HepG2 (cell line): ENCODE results near the gene SOCS1. TPM values are rescaled to one million over a fixed set of nuclear protein-coding genes. Genes with fewer than 3 reads are reported as not detected.

Experiments
- CHCHD3 ChIP-seq: sonication (generic); formaldehyde crosslinking; IDR thresholded peaks from 2 replicates; pipeline ENCODE4 v1.8.0; 2022; ENCODE audit warnings: mild to moderate bottlenecking, missing genetic modification reagents, moderate library complexity
- IKZF4 ChIP-seq: sonication (generic); formaldehyde crosslinking; IDR thresholded peaks from 2 replicates; pipeline ENCODE4 v1.5.1; 2020; ENCODE audit warnings: borderline replicate concordance, mild to moderate bottlenecking, low read depth, missing genetic modification reagents; ENCODE audit errors: not compliant biosample characterization
- MLLT10 ChIP-seq: sonication (generic); formaldehyde crosslinking; IDR thresholded peaks from 2 replicates; pipeline ENCODE4 v1.4.0; 2020; ENCODE audit warnings: missing genetic modification reagents
- MZF1 ChIP-seq: sonication (generic); formaldehyde crosslinking; IDR thresholded peaks from 2 replicates; pipeline ENCODE4 v1.8.1; 2023; ENCODE audit warnings: mild to moderate bottlenecking, missing genetic modification reagents, borderline replicate concordance
- NFIB ChIP-seq: sonication (generic); formaldehyde crosslinking; IDR thresholded peaks from 2 replicates; pipeline ENCODE4 v1.9.0; 2021; ENCODE audit warnings: missing genetic modification reagents, mild to moderate bottlenecking, borderline replicate concordance
- TGIF2 ChIP-seq: IDR thresholded peaks from 2 replicates; pipeline ENCODE4 v1.6.1; 2016; ENCODE audit warnings: control low read depth, missing compliant biosample characterization
- ZBTB20 ChIP-seq: sonication (generic); formaldehyde crosslinking; IDR thresholded peaks from 2 replicates; pipeline ENCODE4 v1.8.1; 2023; ENCODE audit warnings: missing genetic modification reagents, low read depth, mild to moderate bottlenecking, borderline replicate concordance
- ZKSCAN5 ChIP-seq: sonication (generic); formaldehyde crosslinking; IDR thresholded peaks from 2 replicates; pipeline ENCODE4 v1.5.1; 2020; ENCODE audit warnings: mild to moderate bottlenecking, missing genetic modification reagents
- ZNF235 ChIP-seq: sonication (generic); formaldehyde crosslinking; IDR thresholded peaks from 2 replicates; pipeline ENCODE4 v1.8.1; 2023; ENCODE audit warnings: mild to moderate bottlenecking, missing genetic modification reagents, borderline replicate concordance
- ZNF432 ChIP-seq: sonication (generic); formaldehyde crosslinking; IDR thresholded peaks from 2 replicates; pipeline ENCODE4 v1.5.0; 2020; ENCODE audit warnings: missing genetic modification reagents, mild to moderate bottlenecking, borderline replicate concordance
- ZNF556 ChIP-seq: sonication (generic); formaldehyde crosslinking; IDR thresholded peaks from 2 replicates; pipeline ENCODE4 v1.4.0; 2020; ENCODE audit warnings: mild to moderate bottlenecking, missing genetic modification reagents, borderline replicate concordance
- ZNF724P ChIP-seq: sonication (generic); formaldehyde crosslinking; IDR thresholded peaks from 2 replicates; pipeline ENCODE4 v1.8.0; 2022; ENCODE audit warnings: missing genetic modification reagents, borderline replicate concordance
- ZNF747 ChIP-seq: sonication (generic); formaldehyde crosslinking; IDR thresholded peaks from 2 replicates; pipeline ENCODE4 v1.8.1; 2023; ENCODE audit warnings: missing genetic modification reagents, mild to moderate bottlenecking, borderline replicate concordance
- ZNF839 ChIP-seq: sonication (generic); formaldehyde crosslinking; IDR thresholded peaks from 2 replicates; pipeline ENCODE4 v1.4.0; 2020; ENCODE audit warnings: missing genetic modification reagents, mild to moderate bottlenecking, borderline replicate concordance
- ZNF883 ChIP-seq: sonication (generic); formaldehyde crosslinking; IDR thresholded peaks from 2 replicates; pipeline ENCODE4 v1.5.1; 2020; ENCODE audit warnings: mild to moderate bottlenecking, missing genetic modification reagents; ENCODE audit errors: not compliant biosample characterization
- polyA plus RNA-seq, 8 experiments: library from polyadenylated mRNA; depleted of rRNA in 3 of 8; stranded (reverse) in 7 of 8; unstranded in 1 of 8; fragments of >200 nt; fragmentation: Illumina TruSeq in 4 of 8; extraction: Trizol in 4 of 8; gene quantifications; 2 replicates each; pipeline versions ENCODE4 v1.2.1 to v1.2.3, GENCODE V29; 2011 to 2016; ENCODE audit warnings: low read depth in 4 of 8, missing spikeins in 1 of 8, mixed read lengths in 1 of 8; ENCODE audit not compliant: insufficient read depth in 1 of 8
- total RNA-seq, 5 experiments: library from RNA; depleted of rRNA; stranded (reverse); fragments of >200 nt; fragmentation: Illumina TruSeq; extraction: Trizol; gene quantifications; 2 replicates each; pipeline ENCODE4 v1.2.3, GENCODE V29; 2016; ENCODE audit warnings: low read depth in 1 of 5
- TF ChIP-seq, protein P1 (sequence below): sonication (generic); formaldehyde crosslinking; IDR thresholded peaks from 2 replicates; pipeline ENCODE4 v1.5.1; 2020; ENCODE audit warnings: mild to moderate bottlenecking, missing genetic modification reagents, moderate library complexity
- TF ChIP-seq, protein P2 (sequence below): sonication (generic); formaldehyde crosslinking; IDR thresholded peaks from 2 replicates; pipeline ENCODE4 v1.4.0; 2020; ENCODE audit warnings: mild to moderate bottlenecking, missing genetic modification reagents

The SOCS1 gene
- total and polyA plus RNA-seq, 2 of the 13 experiments (the other 11 are each of a cell fraction or from before 2014, with no cell fraction given) = 5.3 to 6.3 TPM

DNA sequence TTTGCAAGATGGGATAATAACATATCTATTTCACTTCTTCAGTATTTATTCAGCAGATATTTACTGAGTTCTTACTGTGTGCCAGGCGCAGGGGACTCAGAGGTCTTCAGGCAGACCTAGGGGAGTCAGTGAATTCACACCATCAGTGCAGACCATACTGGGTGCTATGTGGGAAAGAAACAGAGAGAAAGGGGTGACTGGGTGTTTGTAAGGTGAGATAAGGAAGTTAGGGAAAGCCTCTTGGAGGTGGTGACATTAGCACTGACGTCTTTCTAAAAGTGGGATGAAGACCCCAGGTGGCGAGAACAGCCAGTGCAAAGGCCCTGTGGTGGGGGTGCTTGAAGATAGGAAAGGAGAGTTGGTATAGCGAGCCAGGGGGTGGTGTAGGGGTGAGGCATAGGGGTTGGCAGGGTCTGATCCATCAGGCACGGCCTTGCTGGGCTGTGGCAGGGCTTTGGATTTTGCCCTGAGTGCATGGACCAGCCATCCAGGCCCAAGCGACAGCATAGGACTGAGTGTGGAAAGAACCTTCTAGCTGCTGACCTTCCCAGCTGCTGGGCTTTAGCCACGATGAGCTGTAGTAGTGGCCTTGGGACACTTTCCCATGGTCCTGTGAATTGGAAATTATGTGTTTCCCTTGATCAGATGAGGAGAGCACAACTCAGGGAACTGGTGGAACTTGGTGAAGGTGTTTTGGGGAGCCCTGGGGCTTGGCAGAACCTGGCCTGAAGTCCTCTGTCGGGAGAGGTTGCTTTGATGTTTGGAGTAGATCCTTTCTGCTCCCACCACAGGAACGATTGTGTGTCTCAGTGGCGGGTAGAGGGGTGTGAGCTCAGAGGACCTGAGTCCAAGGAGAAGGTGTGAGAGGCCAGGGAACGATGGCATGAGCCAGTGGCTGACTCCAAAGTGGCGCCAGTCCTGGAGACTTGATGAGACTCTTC, 3.9 kb upstream of the SOCS1 start (continued):
- no peak for TF ChIP-seq CHCHD3 (CRISPR knock-in tag)
- TF ChIP-seq IKZF4 = no peak
- TF ChIP-seq ZNF839 (CRISPR knock-in tag) = no peak
- TF ChIP-seq, protein P1, sequence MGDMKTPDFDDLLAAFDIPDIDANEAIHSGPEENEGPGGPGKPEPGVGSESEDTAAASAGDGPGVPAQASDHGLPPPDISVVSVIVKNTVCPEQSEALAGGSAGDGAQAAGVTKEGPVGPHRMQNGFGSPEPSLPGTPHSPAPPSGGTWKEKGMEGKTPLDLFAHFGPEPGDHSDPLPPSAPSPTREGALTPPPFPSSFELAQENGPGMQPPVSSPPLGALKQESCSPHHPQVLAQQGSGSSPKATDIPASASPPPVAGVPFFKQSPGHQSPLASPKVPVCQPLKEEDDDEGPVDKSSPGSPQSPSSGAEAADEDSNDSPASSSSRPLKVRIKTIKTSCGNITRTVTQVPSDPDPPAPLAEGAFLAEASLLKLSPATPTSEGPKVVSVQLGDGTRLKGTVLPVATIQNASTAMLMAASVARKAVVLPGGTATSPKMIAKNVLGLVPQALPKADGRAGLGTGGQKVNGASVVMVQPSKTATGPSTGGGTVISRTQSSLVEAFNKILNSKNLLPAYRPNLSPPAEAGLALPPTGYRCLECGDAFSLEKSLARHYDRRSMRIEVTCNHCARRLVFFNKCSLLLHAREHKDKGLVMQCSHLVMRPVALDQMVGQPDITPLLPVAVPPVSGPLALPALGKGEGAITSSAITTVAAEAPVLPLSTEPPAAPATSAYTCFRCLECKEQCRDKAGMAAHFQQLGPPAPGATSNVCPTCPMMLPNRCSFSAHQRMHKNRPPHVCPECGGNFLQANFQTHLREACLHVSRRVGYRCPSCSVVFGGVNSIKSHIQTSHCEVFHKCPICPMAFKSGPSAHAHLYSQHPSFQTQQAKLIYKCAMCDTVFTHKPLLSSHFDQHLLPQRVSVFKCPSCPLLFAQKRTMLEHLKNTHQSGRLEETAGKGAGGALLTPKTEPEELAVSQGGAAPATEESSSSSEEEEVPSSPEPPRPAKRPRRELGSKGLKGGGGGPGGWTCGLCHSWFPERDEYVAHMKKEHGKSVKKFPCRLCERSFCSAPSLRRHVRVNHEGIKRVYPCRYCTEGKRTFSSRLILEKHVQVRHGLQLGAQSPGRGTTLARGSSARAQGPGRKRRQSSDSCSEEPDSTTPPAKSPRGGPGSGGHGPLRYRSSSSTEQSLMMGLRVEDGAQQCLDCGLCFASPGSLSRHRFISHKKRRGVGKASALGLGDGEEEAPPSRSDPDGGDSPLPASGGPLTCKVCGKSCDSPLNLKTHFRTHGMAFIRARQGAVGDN (CRISPR knock-in tag) = peak; percentile 93
- TF ChIP-seq TGIF2 (CRISPR knock-in tag) = no peak
- TF ChIP-seq ZNF556 (CRISPR knock-in tag) = no peak
- TF ChIP-seq ZNF747 (CRISPR knock-in tag) = no peak
- TF ChIP-seq ZKSCAN5 (CRISPR knock-in tag) = no peak
- 0 out of 2 replicates have a peak, but pooled peaks have one; percentile 65 for TF ChIP-seq ZNF235 (CRISPR knock-in tag)
- no peak for TF ChIP-seq NFIB (CRISPR knock-in tag)
- TF ChIP-seq, protein P2, sequence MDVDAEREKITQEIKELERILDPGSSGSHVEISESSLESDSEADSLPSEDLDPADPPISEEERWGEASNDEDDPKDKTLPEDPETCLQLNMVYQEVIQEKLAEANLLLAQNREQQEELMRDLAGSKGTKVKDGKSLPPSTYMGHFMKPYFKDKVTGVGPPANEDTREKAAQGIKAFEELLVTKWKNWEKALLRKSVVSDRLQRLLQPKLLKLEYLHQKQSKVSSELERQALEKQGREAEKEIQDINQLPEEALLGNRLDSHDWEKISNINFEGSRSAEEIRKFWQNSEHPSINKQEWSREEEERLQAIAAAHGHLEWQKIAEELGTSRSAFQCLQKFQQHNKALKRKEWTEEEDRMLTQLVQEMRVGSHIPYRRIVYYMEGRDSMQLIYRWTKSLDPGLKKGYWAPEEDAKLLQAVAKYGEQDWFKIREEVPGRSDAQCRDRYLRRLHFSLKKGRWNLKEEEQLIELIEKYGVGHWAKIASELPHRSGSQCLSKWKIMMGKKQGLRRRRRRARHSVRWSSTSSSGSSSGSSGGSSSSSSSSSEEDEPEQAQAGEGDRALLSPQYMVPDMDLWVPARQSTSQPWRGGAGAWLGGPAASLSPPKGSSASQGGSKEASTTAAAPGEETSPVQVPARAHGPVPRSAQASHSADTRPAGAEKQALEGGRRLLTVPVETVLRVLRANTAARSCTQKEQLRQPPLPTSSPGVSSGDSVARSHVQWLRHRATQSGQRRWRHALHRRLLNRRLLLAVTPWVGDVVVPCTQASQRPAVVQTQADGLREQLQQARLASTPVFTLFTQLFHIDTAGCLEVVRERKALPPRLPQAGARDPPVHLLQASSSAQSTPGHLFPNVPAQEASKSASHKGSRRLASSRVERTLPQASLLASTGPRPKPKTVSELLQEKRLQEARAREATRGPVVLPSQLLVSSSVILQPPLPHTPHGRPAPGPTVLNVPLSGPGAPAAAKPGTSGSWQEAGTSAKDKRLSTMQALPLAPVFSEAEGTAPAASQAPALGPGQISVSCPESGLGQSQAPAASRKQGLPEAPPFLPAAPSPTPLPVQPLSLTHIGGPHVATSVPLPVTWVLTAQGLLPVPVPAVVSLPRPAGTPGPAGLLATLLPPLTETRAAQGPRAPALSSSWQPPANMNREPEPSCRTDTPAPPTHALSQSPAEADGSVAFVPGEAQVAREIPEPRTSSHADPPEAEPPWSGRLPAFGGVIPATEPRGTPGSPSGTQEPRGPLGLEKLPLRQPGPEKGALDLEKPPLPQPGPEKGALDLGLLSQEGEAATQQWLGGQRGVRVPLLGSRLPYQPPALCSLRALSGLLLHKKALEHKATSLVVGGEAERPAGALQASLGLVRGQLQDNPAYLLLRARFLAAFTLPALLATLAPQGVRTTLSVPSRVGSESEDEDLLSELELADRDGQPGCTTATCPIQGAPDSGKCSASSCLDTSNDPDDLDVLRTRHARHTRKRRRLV (CRISPR knock-in tag) = no peak
- TF ChIP-seq ZNF432 (CRISPR knock-in tag) = no peak
- no peak for TF ChIP-seq ZBTB20 (CRISPR knock-in tag)
- no peak for TF ChIP-seq ZNF724P
- TF ChIP-seq MZF1 = no peak
- TF ChIP-seq MLLT10 = no peak
- TF ChIP-seq ZNF883 (CRISPR knock-in tag) = no peak
